Measurements from ENCODE around the gene PDGFB.
"Not testable (repeated sequence)": the region's sequence is repeated elsewhere in the genome, so short reads cannot be mapped to it uniquely, and the experiment has no call there.

Gene PDGFB

GRCh38 chr22:39220450-39220849 lies 24.3 kb downstream of the PDGFB start:
- Histone ChIP-seq H3F3A (ENCODE audit: insufficient read depth, low read length) (no peaks in the 10 kb centered on the region), H3K36me3 (replicated peaks; ENCODE audit: insufficient read depth, low read length) (no peaks in the 10 kb centered on the region), H3K9me3 (replicated peaks; ENCODE audit: insufficient read depth, low read length) (no peaks in the 10 kb centered on the region), H3K9me2 (replicated peaks; ENCODE audit: insufficient read depth, low read length) (no peaks in the 10 kb centered on the region), H3K79me2 (ENCODE audit: low read length) (no peaks in the 10 kb centered on the region), H2AFZ (ENCODE audit: low read length) (no peak overlapping the region), H3K27ac (ENCODE audit: low read length) (no peak overlapping the region), H3K4me1 (ENCODE audit: low read length) (peaks cover 6% of the 10 kb centered on the region; the same call in 1 of the 2 replicates), H3K4me3 (ENCODE audit: low read length) (no peak overlapping the region), H3K4me2 (ENCODE audit: low read depth, low read length) (no peak overlapping the region), H4K20me1 (ENCODE audit: insufficient read depth, low read length) (no peaks in the 10 kb centered on the region), H3K9ac (ENCODE audit: low read length) (no peak overlapping the region), H3K27me3 (replicated peaks; ENCODE audit: insufficient read depth, low read length) (no peaks in the 10 kb centered on the region)
- TF ChIP-seq CTCF (IDR thresholded peaks at IDR 0.05; ENCODE audit: low read length) (no peak), EZH2 (optimal IDR thresholded peaks at IDR 0.05; ENCODE audit: low read depth, low read length) (no peak), EZH2phosphoT487 (IDR thresholded peaks at IDR 0.05; ENCODE audit: low read length) (no peak)
- no peak for DNase-seq

GRCh38 chr22:39219071-39220039 lies 25.4 kb downstream of the PDGFB start:
- H3F3A ChIP-seq (ENCODE audit: insufficient read depth, low read length), result no peaks in the 10 kb centered on the region
- H2AFZ ChIP-seq (ENCODE audit: low read length), result no peak overlapping the region
- H3K9ac ChIP-seq (ENCODE audit: low read length), result no peak overlapping the region
- no peaks in the 10 kb centered on the region for H3K9me3 ChIP-seq (replicated peaks; ENCODE audit: insufficient read depth, low read length)
- H3K4me1 ChIP-seq (ENCODE audit: low read length), result peaks cover 6% of the 10 kb centered on the region; the same call in 1 of the 2 replicates
- no peak for TF ChIP-seq EZH2phosphoT487 (IDR thresholded peaks at IDR 0.05; ENCODE audit: low read length)
- TF ChIP-seq CTCF (IDR thresholded peaks at IDR 0.05; ENCODE audit: low read length), result no peak
- TF ChIP-seq EZH2 (optimal IDR thresholded peaks at IDR 0.05; ENCODE audit: low read depth, low read length), result no peak
- DNase-seq, result no peak
- no peak overlapping the region for H3K4me2 ChIP-seq (ENCODE audit: low read depth, low read length)
- no peaks in the 10 kb centered on the region for H3K9me2 ChIP-seq (replicated peaks; ENCODE audit: insufficient read depth, low read length)
- no peaks in the 10 kb centered on the region for H3K36me3 ChIP-seq (replicated peaks; ENCODE audit: insufficient read depth, low read length)
- no peak overlapping the region for H3K27ac ChIP-seq (ENCODE audit: low read length)
- H4K20me1 ChIP-seq (ENCODE audit: insufficient read depth, low read length), result no peaks in the 10 kb centered on the region
- H3K4me3 ChIP-seq (ENCODE audit: low read length), result no peak overlapping the region
- H3K79me2 ChIP-seq (ENCODE audit: low read length), result no peaks in the 10 kb centered on the region
- no peaks in the 10 kb centered on the region for H3K27me3 ChIP-seq (replicated peaks; ENCODE audit: insufficient read depth, low read length)

- not testable (repeated sequence) for H4K20me1 ChIP-seq (ENCODE audit: insufficient read depth, low read length)
These were observed 26.4 kb downstream of the PDGFB start for GRCh38 chr22:39218432-39218831.

GRCh38 chr22:39216143-39216490 lies 28.7 kb downstream of the PDGFB start:
- DNase-seq, result no peak
- H2AFZ ChIP-seq (ENCODE audit: low read length), result no peak overlapping the region
- H3F3A ChIP-seq (ENCODE audit: insufficient read depth, low read length), result no peaks in the 10 kb centered on the region
- no peaks in the 10 kb centered on the region for H4K20me1 ChIP-seq (ENCODE audit: insufficient read depth, low read length)
- no peaks in the 10 kb centered on the region for H3K36me3 ChIP-seq (replicated peaks; ENCODE audit: insufficient read depth, low read length)
- no peak overlapping the region for H3K27ac ChIP-seq (ENCODE audit: low read length)
- no peaks in the 10 kb centered on the region for H3K27me3 ChIP-seq (replicated peaks; ENCODE audit: insufficient read depth, low read length)
- H3K4me1 ChIP-seq (ENCODE audit: low read length), result no peaks in the 10 kb centered on the region
- TF ChIP-seq EZH2phosphoT487 (IDR thresholded peaks at IDR 0.05; ENCODE audit: low read length), result no peak
- TF ChIP-seq EZH2 (optimal IDR thresholded peaks at IDR 0.05; ENCODE audit: low read depth, low read length), result no peak
- TF ChIP-seq CTCF (IDR thresholded peaks at IDR 0.05; ENCODE audit: low read length), result no peak
- no peak overlapping the region for H3K9ac ChIP-seq (ENCODE audit: low read length)
- no peak overlapping the region for H3K4me3 ChIP-seq (ENCODE audit: low read length)
- no peaks in the 10 kb centered on the region for H3K79me2 ChIP-seq (ENCODE audit: low read length)
- H3K4me2 ChIP-seq (ENCODE audit: low read depth, low read length), result no peak overlapping the region
- no peaks in the 10 kb centered on the region for H3K9me3 ChIP-seq (replicated peaks; ENCODE audit: insufficient read depth, low read length)
- no peaks in the 10 kb centered on the region for H3K9me2 ChIP-seq (replicated peaks; ENCODE audit: insufficient read depth, low read length)

More at GRCh38 chr22:39218432-39218831, 26.4 kb downstream of the PDGFB start:
- not testable (repeated sequence) for DNase-seq; H3K4me1 ChIP-seq (ENCODE audit: low read length); H3K9ac ChIP-seq (ENCODE audit: low read length); H3K36me3 ChIP-seq (replicated peaks; ENCODE audit: insufficient read depth, low read length); H3K9me2 ChIP-seq (replicated peaks; ENCODE audit: insufficient read depth, low read length); H3K27me3 ChIP-seq (replicated peaks; ENCODE audit: insufficient read depth, low read length); H2AFZ ChIP-seq (ENCODE audit: low read length); H3K4me2 ChIP-seq (ENCODE audit: low read depth, low read length); H3K27ac ChIP-seq (ENCODE audit: low read length); H3F3A ChIP-seq (ENCODE audit: insufficient read depth, low read length); H3K9me3 ChIP-seq (replicated peaks; ENCODE audit: insufficient read depth, low read length); H3K79me2 ChIP-seq (ENCODE audit: low read length); H3K4me3 ChIP-seq (ENCODE audit: low read length)

Data from MM.1S (cell line).